Parathyroid adenoma (tissue), 2 donors: ENCODE results near the gene ARHGAP20.

Experiments
- H2AFZ ChIP-seq: fragments of 300-600 bp; sonication (generic); one replicate; pipeline ENCODE4 v1.7.0; 2017; ENCODE audit warnings: antibody characterized with exemption, mild to moderate bottlenecking
- H3K27ac ChIP-seq: fragments of 300-600 bp; sonication (generic); one replicate; pipeline ENCODE4 v1.7.0; 2017
- H3K27me3 ChIP-seq: fragments of 300-600 bp; sonication (generic); one replicate; pipeline ENCODE4 v1.7.0; 2017; ENCODE audit warnings: low read length; ENCODE audit not compliant: control insufficient read depth, insufficient read depth
- H3K36me3 ChIP-seq: fragments of 300-600 bp; sonication (generic); one replicate; pipeline ENCODE4 v1.7.0; 2017; ENCODE audit warnings: low read length; ENCODE audit not compliant: control insufficient read depth, insufficient read depth
- H3K4me1 ChIP-seq: fragments of 300-600 bp; sonication (generic); one replicate; pipeline ENCODE4 v1.7.0; 2017; ENCODE audit warnings: control low read depth
- H3K4me2 ChIP-seq: fragments of 300-600 bp; sonication (generic); one replicate; pipeline ENCODE4 v1.7.0; 2017; ENCODE audit warnings: low read length
- H3K4me3 ChIP-seq: fragments of 300-600 bp; sonication (generic); one replicate; pipeline ENCODE4 v1.7.0; 2017; ENCODE audit warnings: low read depth, low read length
- H3K79me2 ChIP-seq: fragments of 300-600 bp; sonication (generic); one replicate; pipeline ENCODE4 v1.7.0; 2017; ENCODE audit warnings: control low read depth
- H3K9ac ChIP-seq: fragments of 300-600 bp; sonication (generic); one replicate; pipeline ENCODE4 v1.7.0; 2017; ENCODE audit warnings: mild to moderate bottlenecking
- H3K9me3 ChIP-seq: fragments of 300-600 bp; sonication (generic); one replicate; pipeline ENCODE4 v1.7.0; 2017; ENCODE audit warnings: low read length; ENCODE audit not compliant: control insufficient read depth
- CTCF ChIP-seq: fragments of 300-600 bp; sonication (generic); IDR thresholded peaks from one replicate; pipeline ENCODE4 v1.7.0; 2017; ENCODE audit warnings: antibody characterized with exemption, mild to moderate bottlenecking
- donor health status: primary hyperparathyroidism.

Gene ARHGAP20

GRCh38 chr11:110720431-110721275, 8.4 kb upstream of the ARHGAP20 start:
- H3K4me2 ChIP-seq = no peak overlapping the region
- H3K4me1 ChIP-seq = no peaks in the 10 kb centered on the region
- no peaks in the 10 kb centered on the region for H3K27me3 ChIP-seq
- H3K79me2 ChIP-seq = no peaks in the 10 kb centered on the region
- H3K36me3 ChIP-seq = no peaks in the 10 kb centered on the region
- no peak overlapping the region for H3K9ac ChIP-seq
- H3K4me3 ChIP-seq = no peak overlapping the region
- no peak overlapping the region for H3K27ac ChIP-seq
- TF ChIP-seq CTCF = no peak
- H2AFZ ChIP-seq = no peak overlapping the region
- H3K9me3 ChIP-seq = no peaks in the 10 kb centered on the region

GRCh38 chr11:110716361-110716760, 4.1 kb upstream of the ARHGAP20 start:
- no peak overlapping the region for H3K27ac ChIP-seq
- H3K9me3 ChIP-seq = no peaks in the 10 kb centered on the region
- TF ChIP-seq CTCF = no peak
- no peak overlapping the region for H2AFZ ChIP-seq
- no peak overlapping the region for H3K4me3 ChIP-seq
- no peaks in the 10 kb centered on the region for H3K36me3 ChIP-seq
- no peaks in the 10 kb centered on the region for H3K4me1 ChIP-seq
- H3K27me3 ChIP-seq = no peaks in the 10 kb centered on the region
- no peak overlapping the region for H3K4me2 ChIP-seq
- no peak overlapping the region for H3K9ac ChIP-seq
- H3K79me2 ChIP-seq = no peaks in the 10 kb centered on the region

- no peaks in the 10 kb centered on the region for H3K36me3 ChIP-seq
- H3K9me3 ChIP-seq = no peaks in the 10 kb centered on the region
- H2AFZ ChIP-seq = no peak overlapping the region
- H3K4me3 ChIP-seq = no peak overlapping the region
- TF ChIP-seq CTCF = no peak
- H3K4me1 ChIP-seq = no peaks in the 10 kb centered on the region
- no peak overlapping the region for H3K27ac ChIP-seq
- no peak overlapping the region for H3K9ac ChIP-seq
- no peaks in the 10 kb centered on the region for H3K27me3 ChIP-seq
- no peak overlapping the region for H3K4me2 ChIP-seq
- H3K79me2 ChIP-seq = no peaks in the 10 kb centered on the region
Observed at GRCh38 chr11:110715541-110715940, 3.3 kb upstream of the ARHGAP20 start.

- Histone ChIP-seq H3K4me3 (no peak overlapping the region), H3K9ac (no peak overlapping the region), H3K9me3 (no peaks in the 10 kb centered on the region), H3K27ac (no peak overlapping the region), H3K4me2 (peak overlapping the region; percentile 81), H3K27me3 (no peaks in the 10 kb centered on the region), H3K4me1 (no peaks in the 10 kb centered on the region), H3K36me3 (no peaks in the 10 kb centered on the region), H3K79me2 (no peaks in the 10 kb centered on the region), H2AFZ (no peak overlapping the region)
- TF ChIP-seq CTCF = no peak
Observed at GRCh38 chr11:110713449-110713776, 1.2 kb upstream of the ARHGAP20 start.
